Hepatocyte (in vitro differentiated cells): ENCODE data around the gene CCBE1. TPM values are rescaled to one million over a fixed set of nuclear protein-coding genes. Genes with fewer than 3 reads are reported as not detected.

Experiments
- DNase-seq: peaks from one replicate; pipeline ENCODE4 v3.0.0-alpha.2; 2016; ENCODE audit warnings: low spot score
- H2AFZ ChIP-seq: fragments of 200-600 bp; sonication (generic); 2 replicates; pipeline ENCODE4 v1.6.0; 2016; ENCODE audit warnings: antibody characterized with exemption, mild to moderate bottlenecking
- H3K27ac ChIP-seq: fragments of 200-600 bp; sonication (generic); 2 replicates; pipeline ENCODE4 v1.5.1; 2016; ENCODE audit warnings: mild to moderate bottlenecking
- H3K27me3 ChIP-seq: fragments of 200-600 bp; sonication (generic); 2 replicates; pipeline ENCODE4 v1.6.1; 2016
- H3K36me3 ChIP-seq: fragments of 200-600 bp; sonication (generic); replicated peaks from 2 replicates; pipeline ENCODE4 v1.5.1; 2016; ENCODE audit warnings: low read depth; ENCODE audit not compliant: insufficient read depth
- H3K4me1 ChIP-seq: fragments of 200-600 bp; sonication (generic); 2 replicates; pipeline ENCODE4 v1.5.1; 2016; ENCODE audit warnings: mild to moderate bottlenecking, moderate library complexity; ENCODE audit not compliant: insufficient read depth
- H3K4me2 ChIP-seq: fragments of 200-600 bp; sonication (generic); 2 replicates; pipeline ENCODE4 v1.6.0; 2016
- H3K4me3 ChIP-seq: fragments of 200-600 bp; sonication (generic); 2 replicates; pipeline ENCODE4 v1.5.1; 2016; ENCODE audit warnings: mild to moderate bottlenecking
- H3K79me2 ChIP-seq: fragments of 200-600 bp; sonication (generic); 2 replicates; pipeline ENCODE4 v1.6.0; 2017; ENCODE audit warnings: mild to moderate bottlenecking
- H3K9me2 ChIP-seq: fragments of 200-600 bp; sonication (generic); replicated peaks from 2 replicates; pipeline ENCODE4 v1.6.0; 2017; ENCODE audit warnings: mild to moderate bottlenecking; ENCODE audit not compliant: insufficient read depth
- H3K9me3 ChIP-seq: fragments of 200-600 bp; sonication (generic); 2 replicates; pipeline ENCODE4 v1.5.1; 2016; ENCODE audit warnings: low read depth, mild to moderate bottlenecking
- H4K20me1 ChIP-seq: fragments of 200-600 bp; sonication (generic); 2 replicates; pipeline ENCODE4 v1.6.0; 2016; ENCODE audit warnings: mild to moderate bottlenecking; ENCODE audit not compliant: insufficient read depth, poor library complexity, severe bottlenecking
- CTCF ChIP-seq: fragments of 200-600 bp; sonication (generic); IDR thresholded peaks from 2 replicates; pipeline ENCODE4 v1.5.1; 2016; ENCODE audit warnings: antibody characterized with exemption, mild to moderate bottlenecking; ENCODE audit not compliant: poor library complexity
- EZH2 ChIP-seq: fragments of 200-600 bp; sonication (generic); IDR thresholded peaks from 2 replicates; pipeline ENCODE4 v1.6.1; 2016; ENCODE audit warnings: antibody characterized with exemption, mild to moderate bottlenecking, borderline replicate concordance
- EZH2phosphoT487 ChIP-seq: fragments of 200-600 bp; sonication (generic); IDR thresholded peaks from one replicate; pipeline ENCODE4 v1.6.1; 2018; ENCODE audit warnings: antibody characterized with exemption, mild to moderate bottlenecking, low read depth, moderate library complexity; ENCODE audit not compliant: unreplicated experiment, severe bottlenecking
- WGBS: methylation state at CpG from one replicate; pipeline ENCODE4 v1.1.6; 2016; ENCODE audit warnings: low lambda C conversion rate; ENCODE audit errors: missing lambda C conversion rate; 5-methylcytosine and 5-hydroxymethylcytosine counted together
- polyA plus RNA-seq: library from polyadenylated mRNA; unstranded; fragments of >200 nt; fragmentation: Nextera tagmentation; extraction: Ambion mirVana; gene quantifications from 2 replicates; pipeline ENCODE4 v1.2.1, GENCODE V29; 2016
- total RNA-seq: library from RNA; depleted of rRNA; stranded (reverse); fragments of >200 nt; gene quantifications from 2 replicates; pipeline ENCODE4 v1.2.3, GENCODE V29; 2014

The CCBE1 gene
- total and polyA plus RNA-seq, 2 experiments from 2014 or later: 3.1 to 9.2 TPM

- Histone ChIP-seq H3K9me3 (no peaks in the 10 kb centered on the region), H3K4me2 (no peak overlapping the region), H3K79me2 (no peaks in the 10 kb centered on the region), H3K4me1 (peaks cover 26% of the 10 kb centered on the region), H3K27me3 (no peaks in the 10 kb centered on the region), H3K36me3 (no peaks in the 10 kb centered on the region), H2AFZ (no peak overlapping the region), H4K20me1 (no peaks in the 10 kb centered on the region), H3K9me2 (no peaks in the 10 kb centered on the region), H3K4me3 (no peak overlapping the region), H3K27ac (no peak overlapping the region)
- 92% methylated on average over 4 of the region's 4 CpGs for WGBS
- no peak for DNase-seq
- TF ChIP-seq EZH2phosphoT487: no peak
- no peak for TF ChIP-seq CTCF
- TF ChIP-seq EZH2: no peak
Observed at GRCh38 chr18:59550174-59550516, 147.1 kb downstream of the CCBE1 start.

GRCh38 chr18:59549503-59550173, 147.6 kb downstream of the CCBE1 start:
- TF ChIP-seq EZH2 (no peak), CTCF (no peak), EZH2phosphoT487 (no peak)
- H2AFZ ChIP-seq: no peak overlapping the region
- no peaks in the 10 kb centered on the region for H3K9me3 ChIP-seq
- 76% methylated on average over 3 of the region's 3 CpGs for WGBS
- DNase-seq: no peak
- no peaks in the 10 kb centered on the region for H4K20me1 ChIP-seq
- H3K9me2 ChIP-seq: no peaks in the 10 kb centered on the region
- H3K4me2 ChIP-seq: no peak overlapping the region
- no peak overlapping the region for H3K27ac ChIP-seq
- no peaks in the 10 kb centered on the region for H3K36me3 ChIP-seq
- H3K4me1 ChIP-seq: peaks cover 26% of the 10 kb centered on the region
- H3K79me2 ChIP-seq: no peaks in the 10 kb centered on the region
- no peak overlapping the region for H3K4me3 ChIP-seq
- H3K27me3 ChIP-seq: no peaks in the 10 kb centered on the region

GRCh38 chr18:59547581-59548182, 149.5 kb downstream of the CCBE1 start:
- Histone ChIP-seq H2AFZ (no peak overlapping the region), H3K9me3 (no peaks in the 10 kb centered on the region), H3K36me3 (no peaks in the 10 kb centered on the region), H3K79me2 (no peaks in the 10 kb centered on the region), H3K27ac (peak overlapping the region; percentile 55), H3K4me2 (peak overlapping the region; percentile 55), H4K20me1 (no peaks in the 10 kb centered on the region), H3K4me3 (no peak overlapping the region), H3K4me1 (peaks cover 22% of the 10 kb centered on the region), H3K27me3 (no peaks in the 10 kb centered on the region), H3K9me2 (no peaks in the 10 kb centered on the region)
- 37% methylated on average over 11 of the region's 11 CpGs for WGBS
- TF ChIP-seq CTCF: peak; percentile 23
- TF ChIP-seq EZH2phosphoT487: no peak
- peak; percentile 45 for DNase-seq

GRCh38 chr18:59546188-59546587, 151.0 kb downstream of the CCBE1 start:
- peak overlapping the region; percentile 55 for H3K27ac ChIP-seq
- no peak overlapping the region for H3K4me3 ChIP-seq
- no peaks in the 10 kb centered on the region for H3K79me2 ChIP-seq
- peaks cover 22% of the 10 kb centered on the region for H3K4me1 ChIP-seq
- H3K36me3 ChIP-seq: no peaks in the 10 kb centered on the region
- peak; percentile 41 for DNase-seq
- no peak overlapping the region for H2AFZ ChIP-seq
- H3K9me3 ChIP-seq: no peaks in the 10 kb centered on the region
- TF ChIP-seq CTCF (no peak), EZH2 (no peak), EZH2phosphoT487 (no peak)
- no peak overlapping the region for H3K4me2 ChIP-seq
- no peaks in the 10 kb centered on the region for H3K9me2 ChIP-seq
- WGBS: 63% methylated on average over 3 of the region's 3 CpGs
- no peaks in the 10 kb centered on the region for H3K27me3 ChIP-seq
- H4K20me1 ChIP-seq: no peaks in the 10 kb centered on the region
